HG03095 (cell line): ENCODE measurements around the gene ANKHD1.
"Not testable (repeated sequence)": the region's sequence is repeated elsewhere in the genome, so short reads cannot be mapped to it uniquely, and the experiment has no call there.

Experiments
- ATAC-seq: cut with Tn5 transposase; IDR thresholded peaks from one replicate; pipeline ENCODE4 v1.9.1; 2021; ENCODE audit warnings: moderate library complexity; ENCODE audit not compliant: unreplicated experiment

Gene ANKHD1

DNA sequence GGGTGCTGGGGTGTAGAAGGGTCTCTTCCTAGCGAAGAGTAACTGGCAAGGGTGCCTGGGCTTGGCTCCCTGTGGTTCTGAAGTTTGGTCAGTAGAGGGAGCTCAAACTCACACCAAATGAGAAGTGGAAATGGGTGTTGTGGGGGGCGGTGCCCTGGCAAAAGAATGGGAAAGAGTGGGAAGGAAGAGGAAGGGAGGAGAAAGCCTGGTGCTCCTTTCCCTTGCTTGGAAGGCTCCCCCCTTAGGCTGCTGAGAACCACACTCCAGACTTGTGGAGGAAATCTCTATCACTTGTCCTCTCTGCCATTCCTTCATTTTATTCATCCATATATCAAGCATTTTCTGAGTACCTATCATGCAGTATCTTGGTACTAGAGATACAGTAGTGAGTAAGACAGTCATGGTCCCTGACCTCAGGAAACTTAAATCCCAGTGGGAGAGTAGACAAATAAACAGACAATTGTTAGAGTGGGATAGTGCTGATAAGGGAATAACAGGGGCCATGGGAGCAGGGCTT is 28.6 kb upstream of the ANKHD1 start:
- ATAC-seq: no peak

DNA sequence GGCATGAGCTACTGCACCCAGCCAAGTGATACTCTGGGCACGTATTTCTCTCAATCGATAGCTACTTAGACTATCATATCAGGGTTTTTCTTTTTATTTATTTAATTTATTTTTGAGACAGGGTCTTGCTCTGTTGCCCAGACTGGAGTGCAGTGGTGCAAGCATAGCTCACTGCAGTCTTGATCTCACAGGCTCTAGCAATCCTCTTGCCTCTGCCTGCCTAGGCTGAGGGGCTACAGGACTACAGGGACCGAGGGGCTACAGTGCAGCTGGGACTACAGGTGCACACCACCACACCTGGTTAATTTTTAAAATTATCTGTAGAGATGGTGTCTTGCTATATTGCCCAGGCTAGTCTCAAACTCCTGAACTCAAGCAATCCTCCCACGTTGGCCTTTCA is 20.3 kb upstream of the ANKHD1 start:
- no peak for ATAC-seq

DNA sequence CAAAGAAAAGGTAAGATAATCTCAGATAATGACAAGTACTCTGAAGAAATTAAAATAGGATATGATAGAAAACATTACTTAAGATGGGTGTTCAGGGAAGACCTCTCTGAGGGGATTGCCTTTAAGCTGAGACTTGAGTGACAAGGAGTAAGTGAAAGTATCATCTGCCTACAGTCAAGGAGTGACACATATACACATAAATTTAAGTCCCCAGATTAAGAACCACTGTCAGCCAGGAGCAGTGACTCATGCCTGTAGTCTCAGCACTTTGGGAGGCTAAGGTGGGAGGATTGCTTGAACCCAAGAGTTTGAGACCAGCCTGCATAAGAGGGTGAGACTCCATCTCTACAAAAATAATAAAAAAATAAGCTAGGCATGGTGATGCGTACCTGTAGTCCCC is 19.7 kb upstream of the ANKHD1 start:
- ATAC-seq: no peak

DNA sequence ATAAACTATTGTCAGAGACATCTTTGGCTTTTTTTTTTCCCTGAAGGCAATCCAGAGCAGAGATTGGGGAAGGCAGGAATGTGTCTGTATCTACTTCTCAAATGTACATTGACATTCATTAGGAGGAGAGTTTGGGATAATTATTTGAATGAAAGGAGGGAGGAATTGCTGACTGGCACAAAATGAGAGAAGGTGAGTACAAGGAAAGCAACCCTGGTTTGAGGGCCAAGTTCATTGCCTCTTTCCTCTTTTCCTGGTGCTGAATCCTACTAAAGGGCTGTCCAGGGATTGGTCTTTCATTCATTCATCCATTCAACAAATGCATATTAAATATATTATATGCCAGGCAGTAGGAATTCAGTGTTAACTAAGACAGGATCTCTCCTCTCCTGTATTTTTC is 18.8 kb upstream of the ANKHD1 start:
- no peak for ATAC-seq

DNA sequence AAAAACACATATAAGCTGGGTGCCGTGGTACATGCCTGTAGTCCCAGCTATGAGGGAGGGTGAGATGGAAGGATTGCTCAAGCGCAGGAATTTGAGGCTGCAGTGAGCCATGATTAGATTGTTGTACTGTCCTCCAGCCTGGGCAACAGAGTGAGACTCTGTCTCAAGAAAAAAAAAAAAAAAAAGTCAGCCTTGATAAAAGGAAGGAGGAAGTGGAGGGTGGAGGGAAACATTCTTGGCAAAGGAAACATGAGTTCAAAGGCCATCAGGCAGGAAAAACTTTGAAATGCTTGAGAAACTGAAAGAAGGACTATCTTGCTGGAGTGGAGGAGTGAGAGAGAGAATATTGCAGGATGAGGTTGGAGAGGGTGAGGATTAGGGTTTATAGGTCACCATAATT is 18.3 kb upstream of the ANKHD1 start:
- no peak for ATAC-seq

DNA sequence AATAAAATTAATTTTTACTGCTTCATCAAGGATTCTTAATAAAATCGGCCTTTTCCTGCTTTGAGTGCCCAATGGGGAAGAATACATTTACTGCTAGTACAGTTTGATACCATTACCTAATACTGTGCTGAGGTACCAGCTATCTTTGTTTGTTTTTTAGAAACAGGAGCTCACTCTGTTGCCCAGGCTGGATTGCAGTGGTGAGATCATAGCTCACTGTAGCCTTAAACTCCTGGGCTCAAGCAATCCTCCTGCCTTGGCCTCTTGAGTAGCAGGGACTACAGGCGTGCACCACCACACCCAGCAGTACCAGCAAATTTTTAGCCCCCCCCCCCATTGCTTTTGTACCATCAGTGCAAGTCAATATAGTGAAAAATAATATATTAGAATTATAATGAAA is 13.6 kb upstream of the ANKHD1 start:
- ATAC-seq: no peak

DNA sequence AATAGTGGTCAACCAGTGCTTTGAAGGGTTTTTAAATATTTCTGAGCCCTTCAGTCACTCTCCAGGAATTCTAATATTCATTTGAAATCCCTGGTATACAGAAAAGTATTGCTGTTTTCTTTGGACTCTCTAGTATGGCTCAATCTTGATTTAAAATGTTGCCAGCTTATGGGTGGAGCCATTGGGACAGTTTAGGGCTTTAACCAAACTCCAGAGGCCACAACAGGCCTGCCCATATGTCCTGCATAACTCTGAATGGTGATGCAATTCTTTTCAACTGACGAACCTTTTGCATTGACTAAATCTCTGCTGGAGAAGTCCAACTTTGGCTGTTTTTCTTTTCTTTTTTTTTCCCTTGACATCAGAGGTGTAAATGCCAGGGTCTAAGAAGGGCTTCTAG is 10.3 kb upstream of the ANKHD1 start:
- no peak for ATAC-seq

DNA sequence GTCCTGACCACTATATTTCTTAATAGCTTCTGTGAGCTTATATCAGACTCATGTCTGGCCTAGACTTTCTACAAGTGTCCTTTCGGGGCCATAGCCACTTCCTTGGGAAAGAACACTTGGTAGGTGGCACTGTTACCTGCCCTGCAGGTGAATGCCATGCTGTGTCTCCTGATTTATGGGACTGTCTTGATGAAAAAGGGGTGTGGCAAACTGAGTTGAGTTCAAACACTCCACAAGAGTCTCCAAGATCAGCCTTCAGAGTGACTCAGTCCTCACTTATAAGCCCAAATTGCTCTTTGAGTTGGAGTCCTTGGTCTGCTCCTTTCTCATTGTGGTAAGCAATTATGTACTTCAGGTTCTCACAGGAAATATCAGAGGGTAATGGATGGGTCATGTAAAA is 9.9 kb upstream of the ANKHD1 start:
- no peak for ATAC-seq

DNA sequence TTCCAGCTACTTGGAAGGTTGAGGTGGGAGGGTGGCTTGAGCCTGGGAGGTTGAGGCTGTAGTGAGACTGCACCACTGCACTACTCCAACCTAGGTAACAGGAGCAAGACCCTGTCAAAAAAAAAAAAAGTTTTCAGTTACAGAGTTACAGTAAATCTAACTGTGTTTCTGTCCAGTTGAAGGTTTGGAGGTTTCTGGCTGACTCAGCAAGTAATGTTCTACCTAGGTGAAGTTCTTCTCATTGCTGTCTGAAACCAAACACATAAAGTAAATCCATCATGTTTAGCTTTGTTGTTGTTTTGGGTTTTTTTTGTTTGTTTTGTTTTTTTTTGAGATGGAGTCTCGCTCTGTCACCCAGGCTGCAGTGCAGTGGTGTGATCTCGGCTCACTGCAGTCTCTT is 7.9 kb upstream of the ANKHD1 start:
- no peak for ATAC-seq

DNA sequence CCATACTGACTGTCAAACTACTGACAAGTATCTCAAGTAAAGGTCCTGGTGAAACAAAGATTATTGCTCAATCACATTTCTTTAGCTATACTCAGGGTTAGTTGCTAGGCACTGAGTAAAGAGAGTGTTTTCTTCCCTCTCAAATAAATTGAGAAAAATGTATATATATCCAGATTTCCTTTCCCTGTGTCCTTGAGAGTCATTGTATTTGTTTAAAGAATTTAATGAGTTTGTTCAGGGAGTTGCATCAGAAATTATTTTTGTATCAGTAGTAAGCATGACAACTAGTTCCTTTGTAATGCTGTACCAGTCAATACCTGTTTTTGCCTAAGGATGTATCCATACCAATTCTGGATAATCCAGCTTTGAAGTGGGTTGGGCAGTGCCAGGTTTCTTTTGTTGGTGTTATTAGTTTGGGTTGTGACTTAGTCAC is 3.2 kb upstream of the ANKHD1 start:
- ATAC-seq: no peak

DNA sequence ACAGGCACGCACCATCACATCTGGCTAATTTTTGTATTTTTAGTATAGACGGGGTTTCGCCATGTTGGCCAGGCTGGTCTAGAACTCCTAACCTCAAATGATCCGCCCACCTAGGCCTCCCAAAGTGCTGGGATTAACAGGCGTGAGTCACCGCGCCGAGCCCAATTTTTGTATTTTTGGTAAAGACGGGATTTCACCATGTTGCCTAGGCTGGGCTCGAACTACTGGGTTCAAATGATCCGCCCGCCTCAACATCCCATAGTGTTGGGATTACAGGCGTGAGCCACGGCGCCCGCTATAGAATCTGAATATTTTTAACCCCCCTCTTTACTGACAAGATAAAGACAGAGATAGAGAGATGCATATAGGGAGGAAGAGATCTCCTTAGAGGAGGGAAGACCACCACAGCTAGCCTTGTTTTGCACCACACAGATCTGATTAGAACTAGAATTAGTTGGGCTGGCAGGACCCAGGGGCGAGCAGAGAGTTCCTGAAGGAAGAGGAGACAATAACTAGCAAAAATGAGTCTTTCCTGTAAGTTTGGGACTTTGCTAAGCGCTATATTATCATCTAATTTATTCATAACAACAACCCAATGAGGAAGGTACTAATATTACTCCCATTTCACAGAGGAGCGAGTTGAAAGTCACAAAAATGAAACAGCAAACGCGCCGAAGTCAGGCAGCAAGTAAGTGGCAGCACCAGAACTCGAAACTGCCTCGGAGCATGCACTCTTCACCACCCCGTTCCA is 1.5 kb upstream of the ANKHD1 start:
- ATAC-seq: peak; percentile 2

DNA sequence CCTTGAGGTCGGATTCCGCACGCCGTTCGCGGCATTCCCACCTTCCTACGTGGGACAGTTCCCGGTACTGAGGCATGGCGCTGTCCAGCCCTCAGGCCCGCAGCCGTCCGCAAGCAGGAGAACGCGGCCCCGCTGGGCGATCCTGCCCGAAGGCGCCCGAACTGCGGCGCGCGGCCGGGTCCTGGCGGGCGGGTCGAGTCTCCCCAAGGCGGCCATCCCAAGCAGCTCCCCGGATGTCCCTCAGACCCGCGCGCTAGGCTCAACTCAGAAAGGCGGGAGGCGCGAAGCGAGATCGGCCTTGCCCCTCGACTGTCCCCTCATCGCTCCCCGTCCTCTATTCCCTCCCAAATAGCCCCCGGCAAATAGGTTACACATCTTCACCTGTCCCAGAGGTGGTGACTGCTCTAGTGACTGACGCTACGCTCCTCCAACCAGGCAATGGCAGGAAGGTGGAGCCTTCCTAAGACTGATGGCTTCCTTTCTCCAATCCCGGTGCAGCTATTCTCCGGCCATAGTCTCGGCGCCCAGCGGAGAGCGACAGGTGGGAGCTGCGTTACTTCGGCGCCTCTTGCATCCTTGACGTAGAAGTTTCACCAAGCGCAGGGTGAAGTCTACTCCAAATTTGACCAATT is 787 bp upstream of the ANKHD1 start:
- peak; percentile 60 for ATAC-seq

DNA sequence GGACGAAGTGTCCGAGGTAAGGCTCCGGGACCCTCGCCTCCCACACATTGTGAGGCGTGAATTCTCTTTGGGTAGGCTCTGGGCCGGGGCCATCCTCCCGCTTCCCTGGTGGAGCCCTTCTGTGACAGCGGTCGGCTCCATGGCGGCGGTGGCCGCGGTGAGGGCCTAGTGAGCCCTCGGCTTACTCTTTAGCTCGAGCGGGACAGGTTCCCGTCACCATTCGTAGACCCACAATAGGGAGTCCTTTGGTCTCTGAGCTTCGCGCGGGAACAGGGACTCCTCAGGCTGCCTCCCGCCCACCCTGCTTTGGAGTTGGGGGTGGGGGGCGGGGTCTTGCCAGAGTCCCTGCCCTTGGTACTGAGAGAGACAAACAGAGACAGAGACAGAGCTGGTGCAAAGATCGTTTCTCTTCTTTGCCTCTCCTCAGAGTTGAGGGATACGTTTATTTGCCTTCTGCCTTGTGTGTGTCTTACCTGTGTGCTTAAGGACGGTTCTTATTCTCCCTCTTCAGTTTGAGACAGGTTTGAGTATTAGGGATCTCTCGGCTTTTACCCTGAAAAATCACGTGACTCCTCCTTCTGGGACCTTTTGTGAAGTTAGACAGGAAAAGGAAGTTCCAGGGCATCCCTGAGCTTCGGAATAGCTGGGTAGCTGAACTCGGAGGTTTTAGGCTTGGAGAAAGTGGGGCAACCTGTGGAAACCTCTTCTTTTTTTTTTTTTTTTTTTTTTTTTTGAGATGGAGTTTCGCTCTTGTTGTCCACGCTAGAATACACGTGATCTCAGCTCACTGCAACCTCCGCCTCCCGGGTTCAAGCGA is 833 bp downstream of the ANKHD1 start:
- no peak for ATAC-seq

DNA sequence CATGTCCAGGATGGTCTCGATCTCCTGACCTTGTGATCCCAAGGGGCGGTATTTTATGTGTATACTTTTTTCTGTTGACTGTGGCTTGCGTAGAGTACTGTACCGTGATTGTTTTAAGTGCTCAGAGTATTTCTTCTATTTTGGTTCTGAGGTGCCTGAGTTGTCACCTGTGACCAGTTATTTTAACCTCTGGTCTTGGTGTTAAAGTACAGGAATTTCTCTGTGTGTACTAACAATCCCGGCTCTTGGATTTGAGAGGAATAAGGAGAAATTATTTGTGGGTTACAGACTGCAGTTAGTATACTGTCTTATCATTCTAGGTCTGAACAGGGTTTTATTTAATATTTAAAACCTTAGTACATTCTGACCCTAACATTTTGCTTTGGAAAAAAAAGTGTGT is 2.0 kb downstream of the ANKHD1 start:
- no peak for ATAC-seq

DNA sequence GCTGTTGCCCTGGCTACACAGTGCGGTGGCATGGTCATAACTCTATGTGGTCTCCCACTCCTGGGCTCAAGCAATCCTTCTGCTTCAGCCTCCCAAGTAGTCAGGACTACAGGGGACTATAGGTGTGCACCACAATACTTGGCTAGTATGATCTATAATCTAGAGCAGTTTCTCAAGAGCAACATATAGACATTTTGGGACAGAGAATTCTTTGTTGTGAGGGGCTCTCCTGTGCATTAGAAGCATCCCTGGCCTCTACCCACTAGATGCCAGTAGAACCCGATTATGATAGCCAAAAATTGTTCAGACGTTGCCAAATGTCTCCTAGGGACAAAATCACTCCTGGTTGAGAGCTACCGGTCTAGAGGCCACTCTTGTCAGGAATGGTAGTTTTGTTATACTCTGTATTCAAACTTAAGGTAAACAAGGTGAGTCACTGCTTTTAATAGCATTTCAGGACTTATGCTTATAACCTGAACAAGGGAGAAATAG is 7.2 kb downstream of the ANKHD1 start:
- no peak for ATAC-seq

DNA sequence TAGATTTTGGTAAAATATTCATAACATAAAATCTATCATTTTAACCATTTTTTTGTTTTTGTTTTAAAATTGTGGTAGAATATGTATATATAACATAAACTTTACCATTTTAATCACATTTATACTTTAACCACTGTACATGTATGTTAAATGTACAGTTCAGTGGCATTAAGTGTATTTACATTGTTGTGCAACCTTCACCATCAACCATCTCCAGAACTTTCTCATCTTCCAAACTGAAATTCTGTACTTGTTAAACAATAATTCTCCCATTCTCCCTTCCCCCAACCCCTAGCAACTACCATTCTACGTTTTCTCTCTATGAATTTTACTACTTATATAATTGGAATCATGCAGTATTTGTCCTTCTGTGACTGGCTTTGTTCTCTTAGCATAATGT is 11.6 kb downstream of the ANKHD1 start:
- no peak for ATAC-seq

DNA sequence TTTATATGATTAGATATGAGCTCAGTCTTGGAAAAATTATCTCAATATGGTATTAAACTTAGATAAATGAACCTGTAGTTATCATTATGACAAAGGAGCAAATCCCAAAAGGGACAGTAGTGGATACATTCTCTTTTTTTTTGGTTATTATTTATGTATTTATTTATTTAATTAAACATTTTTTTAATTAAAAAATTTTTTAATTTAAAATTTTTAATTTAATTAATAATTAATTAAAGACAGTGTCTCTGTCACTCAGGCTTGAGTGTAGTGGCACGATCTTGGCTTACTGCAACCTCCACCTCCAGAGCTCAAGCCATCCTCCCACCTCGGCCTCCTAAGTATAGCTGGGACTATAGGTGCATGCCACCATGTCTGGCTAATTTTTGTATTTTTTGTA is 15.6 kb downstream of the ANKHD1 start:
- no peak for ATAC-seq

DNA sequence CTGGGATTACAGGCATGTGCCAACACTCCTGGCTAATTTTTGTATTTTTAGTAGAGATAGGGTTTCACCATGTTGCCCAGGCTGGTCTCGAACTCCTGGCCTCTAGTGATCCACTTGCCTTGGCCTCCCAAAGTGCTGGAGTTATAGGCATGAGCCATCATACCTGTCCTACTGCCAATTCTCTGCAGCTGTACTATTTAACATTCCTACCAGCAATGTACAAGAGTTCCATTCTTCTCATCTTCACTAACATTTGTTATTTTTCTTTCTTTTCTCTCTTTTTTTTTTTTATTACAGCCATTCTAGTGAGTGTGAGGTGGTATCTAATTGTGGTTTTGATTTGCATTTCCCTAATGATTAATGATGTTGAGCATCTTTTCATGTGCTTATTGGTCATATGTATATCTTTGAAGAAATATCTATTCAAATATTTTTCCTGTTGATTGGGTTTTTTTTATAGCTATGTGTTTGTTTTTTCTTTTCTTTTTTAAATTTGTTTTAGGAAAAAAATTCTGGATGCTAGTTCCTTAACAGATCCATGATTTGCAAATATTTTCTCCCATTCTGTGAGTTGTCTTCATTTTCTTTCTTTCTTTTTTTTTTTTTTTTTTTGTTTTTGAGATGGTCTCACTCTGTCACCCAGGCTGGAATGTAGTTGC is 17.4 kb downstream of the ANKHD1 start:
- no peak for ATAC-seq

DNA sequence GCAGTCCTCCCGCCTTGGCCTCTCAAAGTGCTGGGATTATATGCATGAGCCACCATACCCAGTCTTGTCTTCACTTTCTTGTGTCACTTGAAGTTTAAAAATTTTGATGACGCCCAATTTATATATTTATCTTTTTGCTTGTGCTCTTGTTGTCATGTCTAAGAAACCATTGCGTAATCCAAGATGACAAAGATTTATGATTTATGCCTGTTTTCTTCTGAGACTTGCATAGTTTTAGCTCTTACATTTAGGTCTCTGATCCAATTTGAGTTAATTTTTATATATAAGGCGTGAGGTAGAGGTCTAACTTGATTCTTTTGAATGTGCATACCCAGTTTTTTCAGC is 18.6 kb downstream of the ANKHD1 start:
- ATAC-seq: no peak

DNA sequence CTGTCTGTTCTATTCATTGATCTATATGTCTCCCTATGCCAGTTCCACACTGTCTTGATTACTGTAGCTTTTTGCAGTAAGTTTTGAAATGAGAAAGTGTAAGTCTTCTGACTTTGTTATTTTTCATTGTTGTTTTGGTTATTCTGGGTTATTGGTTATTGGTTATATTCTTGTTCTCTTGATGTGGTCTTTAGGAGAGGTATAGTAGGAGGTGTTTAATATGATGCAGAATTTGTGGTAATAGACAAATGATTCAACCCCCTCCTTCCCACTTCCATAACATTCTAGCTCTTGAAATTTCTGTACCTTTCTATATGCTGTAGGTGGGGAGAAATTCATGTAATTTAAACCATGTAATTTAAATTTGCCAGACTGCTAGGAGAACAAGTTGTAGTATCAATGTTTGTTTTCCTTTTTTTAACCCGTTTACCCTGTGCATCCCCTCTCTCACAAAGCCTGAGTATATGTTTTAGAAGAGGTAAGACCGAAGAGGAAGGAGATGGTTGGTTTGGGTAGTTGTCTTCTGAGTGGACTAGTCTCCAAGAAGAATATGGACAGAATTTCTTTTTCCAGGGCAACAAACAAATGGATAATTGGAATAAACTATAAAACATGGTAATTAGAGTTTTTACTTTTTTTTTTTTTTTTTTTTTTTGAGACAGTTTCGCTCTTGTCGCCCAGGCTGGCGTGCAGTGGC is 19.2 kb downstream of the ANKHD1 start:
- no peak for ATAC-seq

DNA sequence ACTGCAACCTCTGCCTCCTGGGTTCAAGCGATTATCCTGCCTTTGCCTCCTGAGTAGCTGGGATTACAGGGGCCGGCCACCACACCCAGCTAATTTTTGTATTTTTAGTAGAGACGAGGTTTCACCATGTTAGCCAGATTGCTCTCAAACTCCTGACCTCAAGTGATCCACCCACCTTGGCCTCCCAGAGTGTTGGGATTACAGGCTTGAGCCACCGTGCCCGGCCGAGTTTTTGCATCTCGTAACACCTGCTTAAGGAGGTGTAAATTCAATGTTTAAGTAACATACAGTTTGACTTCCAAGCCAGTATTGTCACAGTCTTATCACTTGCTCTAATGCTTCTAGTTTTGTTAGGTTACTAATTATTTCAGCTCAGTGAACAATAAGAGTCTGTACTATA is 19.7 kb downstream of the ANKHD1 start:
- not testable (repeated sequence) for ATAC-seq
